ENCODE data around the gene CIC.
A peak's percentile ranks its signal among the peaks of the same experiment; 100 is the strongest.

The CIC gene

DNA sequence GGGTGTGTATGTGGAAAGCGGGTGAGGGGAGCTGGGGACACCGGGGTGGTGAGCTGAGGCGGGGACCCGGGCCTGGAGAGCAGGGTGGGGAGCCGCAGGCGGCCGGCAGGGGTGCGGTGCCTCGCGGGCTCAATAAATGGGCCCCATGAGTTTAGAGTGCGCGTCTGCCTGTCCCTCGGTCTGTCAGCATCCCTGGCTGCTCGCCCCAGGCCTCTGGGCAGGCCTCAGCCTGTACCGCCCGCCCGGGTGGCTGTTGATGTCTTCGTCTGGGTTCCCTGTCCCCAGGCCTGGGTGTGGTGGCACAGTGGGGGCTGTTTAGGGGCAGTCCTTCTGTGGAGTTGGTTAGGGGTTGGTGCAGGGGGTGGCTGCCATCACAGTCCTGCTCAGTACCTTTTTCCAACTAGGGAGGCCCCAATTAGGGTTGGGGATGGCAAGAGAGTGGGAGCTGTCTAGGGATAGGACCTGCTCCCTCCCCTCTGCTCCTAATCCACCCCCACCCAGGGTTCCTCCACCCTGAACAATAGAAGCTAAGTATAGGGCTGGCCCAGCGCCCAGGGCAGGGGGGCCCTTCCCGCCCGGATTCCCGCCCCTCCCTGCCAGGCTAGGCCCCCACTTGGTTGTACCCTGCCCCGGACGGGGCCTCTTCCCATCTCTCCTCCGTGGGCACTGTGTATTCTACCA lies 12.2 kb downstream of the CIC start:
- peak overlapping the region; percentile 93 to 97 for H3K27ac ChIP-seq
- DNase-seq, result peak; percentile 75 to 88
- no peaks in the 10 kb centered on the region for H3K27me3 ChIP-seq
- H3K4me1 ChIP-seq, result peaks cover 6 to 86% (median 79%) of the 10 kb centered on the region in 4 donors
- intact Hi-C loops (cut with DNase I; ENCODE audit: low total_unique reads), result no loop called here
- TF ChIP-seq, protein P1, sequence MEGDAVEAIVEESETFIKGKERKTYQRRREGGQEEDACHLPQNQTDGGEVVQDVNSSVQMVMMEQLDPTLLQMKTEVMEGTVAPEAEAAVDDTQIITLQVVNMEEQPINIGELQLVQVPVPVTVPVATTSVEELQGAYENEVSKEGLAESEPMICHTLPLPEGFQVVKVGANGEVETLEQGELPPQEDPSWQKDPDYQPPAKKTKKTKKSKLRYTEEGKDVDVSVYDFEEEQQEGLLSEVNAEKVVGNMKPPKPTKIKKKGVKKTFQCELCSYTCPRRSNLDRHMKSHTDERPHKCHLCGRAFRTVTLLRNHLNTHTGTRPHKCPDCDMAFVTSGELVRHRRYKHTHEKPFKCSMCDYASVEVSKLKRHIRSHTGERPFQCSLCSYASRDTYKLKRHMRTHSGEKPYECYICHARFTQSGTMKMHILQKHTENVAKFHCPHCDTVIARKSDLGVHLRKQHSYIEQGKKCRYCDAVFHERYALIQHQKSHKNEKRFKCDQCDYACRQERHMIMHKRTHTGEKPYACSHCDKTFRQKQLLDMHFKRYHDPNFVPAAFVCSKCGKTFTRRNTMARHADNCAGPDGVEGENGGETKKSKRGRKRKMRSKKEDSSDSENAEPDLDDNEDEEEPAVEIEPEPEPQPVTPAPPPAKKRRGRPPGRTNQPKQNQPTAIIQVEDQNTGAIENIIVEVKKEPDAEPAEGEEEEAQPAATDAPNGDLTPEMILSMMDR (IDR thresholded peaks at IDR 0.05), result peak in 1 of 2 experiments; percentile 32
- peak overlapping the region; percentile 78 to 85 for H3K4me3 ChIP-seq
- H3K9me3 ChIP-seq, result no peaks in the 10 kb centered on the region
- H3K36me3 ChIP-seq, result no peaks in the 10 kb centered on the region

DNA sequence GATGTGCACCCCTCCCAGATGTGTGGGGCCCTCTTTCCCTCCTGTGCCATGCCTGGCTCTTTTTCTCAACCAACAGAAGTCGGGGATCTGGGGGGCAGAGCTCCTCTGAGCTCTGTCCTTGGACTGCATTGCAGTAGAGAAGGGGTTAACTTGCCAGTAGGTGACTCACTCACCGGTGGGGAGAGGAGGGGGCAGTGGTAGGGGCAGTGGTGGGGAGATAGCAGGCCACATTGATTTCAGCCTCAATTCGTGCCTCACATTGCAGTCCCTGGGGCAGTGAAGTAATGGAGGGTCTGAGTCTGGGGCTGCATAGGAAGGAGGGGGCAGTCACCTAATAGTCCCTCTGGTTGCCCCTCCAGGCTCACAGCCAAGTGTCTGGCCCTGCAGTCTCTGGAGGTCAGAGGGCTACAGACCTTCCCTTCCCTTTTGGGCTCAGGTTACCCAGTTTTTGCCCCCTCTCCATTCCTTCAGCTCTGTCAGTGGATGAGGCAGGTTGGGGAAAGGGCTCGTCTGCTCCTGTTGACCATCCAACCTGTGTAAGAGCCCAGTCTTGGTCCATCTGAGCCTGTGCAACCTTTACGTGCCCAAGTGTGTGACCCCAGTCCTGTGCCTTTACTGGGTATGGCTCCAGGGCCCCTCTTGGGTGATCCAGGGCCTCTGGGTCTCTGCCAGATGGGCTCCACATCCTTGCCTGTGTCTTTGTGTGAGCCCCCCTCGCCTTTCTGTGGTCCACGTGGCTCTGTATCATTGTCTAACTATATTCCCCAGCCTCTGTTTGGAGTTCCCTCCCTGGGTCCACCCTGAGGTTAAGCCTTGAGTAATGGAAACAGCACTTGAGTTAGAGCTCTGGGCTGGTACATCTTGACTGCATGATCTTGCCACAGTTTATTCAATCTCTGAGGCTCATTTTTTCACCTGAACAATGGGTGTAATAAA lies 13.0 kb downstream of the CIC start:
- Histone ChIP-seq H3K4me1 (peaks cover 6 to 85% (median 79%) of the 10 kb centered on the region in 4 donors), H3K36me3 (peaks cover 0 to 8% (median 5%) of the 10 kb centered on the region in 3 donors), H3K9me3 (no peaks in the 10 kb centered on the region), H3K4me3 (peak overlapping the region; percentile 78 to 85), H3K27ac (peak overlapping the region; percentile 93 to 97), H3K27me3 (no peaks in the 10 kb centered on the region)
- TF ChIP-seq, protein P1 (IDR thresholded peaks at IDR 0.05), result no peak
- peak in 1 of 2 donors; percentile 72 for DNase-seq
- intact Hi-C loops (cut with DNase I; ENCODE audit: low total_unique reads), result no loop called here

DNA sequence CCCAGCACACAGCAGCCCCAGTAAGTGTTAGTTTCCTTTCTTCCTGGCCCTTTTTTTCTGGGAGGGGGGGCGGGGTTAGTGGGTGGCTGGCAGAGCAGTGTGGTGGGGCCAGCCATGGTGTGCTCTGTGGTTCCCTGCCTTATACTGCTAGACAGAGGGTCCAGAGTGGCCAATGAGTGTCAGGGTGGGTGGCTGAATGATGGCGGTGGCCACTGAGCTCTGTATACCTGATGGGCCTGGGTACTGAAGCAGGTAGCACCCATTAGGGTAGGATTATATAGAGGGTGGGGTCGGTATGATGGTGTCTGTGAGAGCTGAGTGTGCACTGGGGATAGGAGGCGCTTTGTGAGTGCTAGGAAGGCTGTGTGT lies 13.8 kb downstream of the CIC start:
- peak overlapping the region; percentile 93 to 97 for H3K27ac ChIP-seq
- peaks cover 5 to 15% (median 12%) of the 10 kb centered on the region in 3 donors for H3K36me3 ChIP-seq
- H3K27me3 ChIP-seq, result no peaks in the 10 kb centered on the region
- TF ChIP-seq, protein P1 (IDR thresholded peaks at IDR 0.05), result no peak
- no peaks in the 10 kb centered on the region for H3K9me3 ChIP-seq
- peak overlapping the region; percentile 70 to 75 for H3K4me3 ChIP-seq
- H3K4me1 ChIP-seq, result peaks cover 3 to 78% (median 72%) of the 10 kb centered on the region in 4 donors
- DNase-seq, result no peak
- intact Hi-C loops (cut with DNase I; ENCODE audit: low total_unique reads), result no loop called here

DNA sequence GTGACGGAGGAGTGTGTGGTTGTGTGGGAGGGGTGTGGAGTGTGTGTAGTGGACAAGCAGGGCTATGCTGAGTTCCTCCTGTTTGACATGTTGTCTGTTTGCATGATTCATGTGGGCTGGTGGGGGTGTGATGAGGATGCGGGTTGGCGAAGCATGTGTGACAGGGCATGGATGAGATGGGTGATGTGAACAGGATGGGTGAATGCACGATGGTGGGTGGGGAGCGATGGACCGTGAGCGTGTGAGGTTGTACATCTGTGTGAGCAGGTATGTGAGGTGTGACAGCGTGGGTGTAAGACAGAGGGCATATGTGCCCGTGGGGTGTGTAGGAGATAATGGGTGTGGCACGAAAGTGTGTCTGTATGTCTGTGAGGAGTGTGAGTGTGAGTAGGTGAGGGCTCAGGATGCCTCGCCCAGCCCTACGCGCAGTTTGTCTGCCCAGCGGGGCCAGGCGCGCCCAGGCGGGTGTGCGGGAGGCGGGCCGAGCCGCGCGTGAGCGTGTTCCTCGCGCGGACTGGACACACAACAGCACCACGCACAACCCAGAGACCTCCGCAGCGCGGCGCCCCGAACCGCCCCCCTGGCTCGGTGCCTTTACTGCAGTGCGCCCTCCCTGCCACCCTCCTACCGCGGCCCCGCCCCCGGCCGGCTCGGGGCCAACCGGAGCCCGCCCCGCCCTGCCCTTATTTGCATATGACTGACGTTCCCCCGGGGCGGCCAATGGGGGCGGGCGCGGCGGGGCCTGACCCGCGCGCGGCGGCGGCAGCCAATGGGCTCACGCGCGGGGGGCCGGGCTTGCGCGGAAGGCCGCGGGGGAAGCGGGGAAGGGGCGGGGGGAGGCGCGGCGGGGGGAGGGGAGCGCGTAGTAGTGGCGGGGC lies 14.4 kb downstream of the CIC start:
- TF ChIP-seq, protein P1 (IDR thresholded peaks at IDR 0.05), result no peak
- H3K27me3 ChIP-seq, result no peaks in the 10 kb centered on the region
- no peaks in the 10 kb centered on the region for H3K9me3 ChIP-seq
- peaks cover 0 to 71% (median 66%) of the 10 kb centered on the region in 4 donors for H3K4me1 ChIP-seq
- peaks cover 7 to 21% (median 18%) of the 10 kb centered on the region in 3 donors for H3K36me3 ChIP-seq
- peak overlapping the region; percentile 70 to 75 for H3K4me3 ChIP-seq
- intact Hi-C loops (cut with DNase I; ENCODE audit: low total_unique reads), result no loop called here
- DNase-seq, result peak; percentile 96 to 99
- H3K27ac ChIP-seq, result peak overlapping the region; percentile 93 to 97

DNA sequence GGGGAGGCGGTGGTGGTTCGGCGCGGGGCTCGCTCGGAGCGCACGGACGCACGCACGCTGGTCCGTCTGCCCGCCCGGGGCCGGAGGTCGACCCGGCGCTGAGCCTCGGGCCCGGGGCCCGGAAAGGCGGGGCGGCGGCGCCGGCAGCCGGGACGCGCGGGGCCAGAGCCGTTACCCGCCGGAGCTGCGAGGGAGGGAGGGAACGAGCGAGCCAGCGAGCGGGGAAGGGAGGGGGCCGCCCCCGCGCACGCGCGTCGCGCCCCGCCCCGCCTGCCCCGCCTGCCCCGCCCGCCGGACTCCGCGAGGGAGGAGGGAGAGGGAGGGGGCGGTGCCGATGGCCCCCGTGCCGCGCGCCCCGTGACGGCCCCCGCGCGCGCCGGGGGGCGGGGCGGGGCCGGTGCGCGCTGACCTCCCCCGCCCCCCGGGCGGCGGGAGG lies 15.0 kb downstream of the CIC start:
- Histone ChIP-seq H3K4me1 (peaks cover 0 to 65% (median 59%) of the 10 kb centered on the region in 4 donors), H3K27ac (peak overlapping the region; percentile 93 to 97), H3K27me3 (no peaks in the 10 kb centered on the region), H3K9me3 (no peaks in the 10 kb centered on the region), H3K4me3 (peak overlapping the region; percentile 70 to 75), H3K36me3 (peaks cover 13 to 28% (median 25%) of the 10 kb centered on the region in 3 donors)
- TF ChIP-seq, protein P1 (IDR thresholded peaks at IDR 0.05), result no peak
- DNase-seq, result peak in 1 of 2 donors; percentile 93
- intact Hi-C loops (cut with DNase I; ENCODE audit: low total_unique reads), result no loop called here

Measured in tibial artery (tissue), 4 donors.